NCI-H1417 treated with DMSO at 0.1 percent for 48 hours (cell line): ENCODE data around the gene RIMKLA.

Source experiments
- DNase-seq: peaks from one replicate; lab custom pipeline; 2025; lab: John Stamatoyannopoulos, UW

The RIMKLA gene, protein sequence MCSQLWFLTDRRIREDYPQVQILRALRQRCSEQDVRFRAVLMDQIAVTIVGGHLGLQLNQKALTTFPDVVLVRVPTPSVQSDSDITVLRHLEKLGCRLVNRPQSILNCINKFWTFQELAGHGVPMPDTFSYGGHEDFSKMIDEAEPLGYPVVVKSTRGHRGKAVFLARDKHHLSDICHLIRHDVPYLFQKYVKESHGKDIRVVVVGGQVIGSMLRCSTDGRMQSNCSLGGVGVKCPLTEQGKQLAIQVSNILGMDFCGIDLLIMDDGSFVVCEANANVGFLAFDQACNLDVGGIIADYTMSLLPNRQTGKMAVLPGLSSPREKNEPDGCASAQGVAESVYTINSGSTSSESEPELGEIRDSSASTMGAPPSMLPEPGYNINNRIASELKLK

DNA sequence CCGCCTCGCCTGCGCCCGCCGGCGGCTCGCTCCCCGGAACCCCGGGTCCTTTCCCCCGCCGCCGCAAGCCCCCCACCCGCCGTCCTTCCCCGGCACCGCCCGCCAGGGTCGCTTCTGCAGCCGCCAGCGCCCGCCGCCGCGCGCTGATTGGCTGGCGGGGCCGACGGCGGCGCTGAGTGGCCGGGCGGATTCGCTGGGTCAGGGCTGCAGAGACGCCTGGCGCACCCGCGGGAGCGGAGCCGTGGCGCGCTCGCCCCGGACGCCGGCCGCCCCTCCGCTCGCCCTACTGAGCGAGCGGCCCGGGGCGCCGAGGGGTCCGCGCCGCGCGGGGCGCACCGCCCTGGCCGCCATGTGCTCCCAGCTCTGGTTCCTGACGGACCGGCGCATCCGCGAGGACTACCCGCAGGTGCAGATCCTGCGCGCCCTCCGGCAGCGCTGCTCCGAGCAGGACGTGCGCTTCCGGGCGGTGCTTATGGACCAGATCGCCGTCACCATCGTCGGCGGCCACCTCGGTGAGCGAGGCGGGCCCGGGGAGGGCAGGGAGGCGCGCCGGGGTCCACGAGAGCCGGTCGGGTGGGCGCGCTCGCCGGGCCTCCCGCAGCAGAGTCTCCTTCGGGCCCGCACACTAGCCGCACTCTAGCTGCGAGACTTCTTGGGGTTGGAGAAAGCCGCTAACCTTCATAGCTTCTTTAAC is at the start of gene RIMKLA:
Gene RIMKLA, plus strand, starts transcription at position 207 of the 694 bp plus-strand sequence. Its CDS starts 143 bp downstream, at position 350.
- no peak for DNase-seq

DNA sequence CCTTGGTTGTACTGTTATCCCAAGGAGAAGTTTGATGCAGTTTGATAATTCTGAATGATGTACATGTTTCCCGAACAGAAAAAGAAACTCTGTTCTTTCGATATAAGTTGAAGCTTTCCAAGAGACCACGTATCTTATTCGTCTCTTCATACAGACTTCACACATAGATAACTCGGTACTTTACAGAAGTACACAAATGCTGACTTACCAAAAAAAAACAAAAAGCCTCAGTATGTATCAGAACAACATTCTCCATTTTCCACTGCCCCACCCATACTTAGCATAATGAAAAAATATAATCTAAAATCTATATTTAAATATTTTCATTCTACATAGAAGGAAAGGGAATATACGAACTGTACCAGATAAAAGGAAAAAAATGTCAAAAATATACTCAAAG is 47.7 kb upstream of the RIMKLA start:
- DNase-seq, result no peak

DNA sequence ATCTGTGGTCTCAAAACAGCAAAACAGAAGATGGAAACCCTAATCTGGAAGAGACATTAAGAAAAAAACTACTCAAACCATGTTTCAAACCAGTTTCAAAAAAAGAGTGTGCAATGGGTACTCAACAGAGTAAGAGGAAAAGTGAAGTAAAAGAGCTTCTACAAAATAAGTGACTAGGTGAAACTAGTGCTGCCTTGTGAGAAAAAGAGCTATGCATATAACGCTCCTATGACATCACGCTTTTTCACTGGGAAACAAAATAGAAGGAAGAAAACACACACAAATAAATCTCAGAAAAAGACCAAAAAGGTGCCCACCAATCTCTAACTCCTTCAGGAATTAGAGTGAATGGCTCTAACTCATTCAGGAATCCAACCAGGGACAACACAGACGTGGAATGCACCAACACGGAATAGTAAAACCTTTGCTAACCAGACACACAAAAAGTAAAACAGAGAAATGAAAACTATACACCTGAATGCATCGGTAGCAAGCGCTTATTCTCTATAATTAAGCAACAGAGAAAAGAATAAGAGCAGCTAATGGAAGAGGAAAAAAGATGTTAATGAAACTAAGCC is 46.8 kb upstream of the RIMKLA start:
- no peak for DNase-seq

DNA sequence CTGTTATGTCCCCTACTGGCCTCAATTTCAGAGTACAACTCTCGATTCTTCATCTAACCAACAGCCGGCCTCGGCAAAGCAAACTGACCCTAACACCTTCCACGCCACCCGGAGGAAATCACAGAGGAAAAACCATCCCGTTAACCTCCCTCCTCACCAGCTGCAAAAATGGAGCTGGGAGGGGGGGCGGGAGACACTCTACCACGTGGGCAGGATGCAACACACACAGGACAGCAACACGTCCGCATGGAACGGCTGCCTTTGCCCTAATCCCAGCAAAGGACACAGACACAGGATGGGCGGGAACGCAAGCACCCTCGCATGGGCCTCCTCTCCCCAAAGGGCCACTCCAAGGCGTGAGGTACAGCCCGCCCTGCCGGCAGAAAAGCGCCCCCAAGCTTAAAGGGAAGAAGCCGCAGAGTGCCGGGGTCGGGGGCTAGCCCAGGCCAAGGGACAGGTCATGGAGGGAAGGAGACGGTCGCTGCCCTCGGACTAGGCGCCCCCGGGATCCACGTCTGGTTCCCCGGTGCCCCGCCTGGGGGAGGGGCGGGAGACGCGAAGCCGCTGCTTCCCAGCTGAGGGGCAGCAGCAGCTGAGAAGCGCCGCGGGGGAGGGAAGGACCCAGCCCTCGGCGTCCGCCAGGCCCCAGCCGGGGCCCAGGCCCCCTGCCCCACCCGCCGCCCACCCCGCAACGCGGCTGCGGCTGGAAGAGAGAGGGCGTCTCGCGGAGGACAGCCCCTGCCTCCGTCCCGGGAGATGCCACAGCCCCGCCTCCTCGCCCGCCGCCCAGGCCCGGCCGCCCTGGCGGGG is 46.1 kb upstream of the RIMKLA start:
- DNase-seq, result no peak

DNA sequence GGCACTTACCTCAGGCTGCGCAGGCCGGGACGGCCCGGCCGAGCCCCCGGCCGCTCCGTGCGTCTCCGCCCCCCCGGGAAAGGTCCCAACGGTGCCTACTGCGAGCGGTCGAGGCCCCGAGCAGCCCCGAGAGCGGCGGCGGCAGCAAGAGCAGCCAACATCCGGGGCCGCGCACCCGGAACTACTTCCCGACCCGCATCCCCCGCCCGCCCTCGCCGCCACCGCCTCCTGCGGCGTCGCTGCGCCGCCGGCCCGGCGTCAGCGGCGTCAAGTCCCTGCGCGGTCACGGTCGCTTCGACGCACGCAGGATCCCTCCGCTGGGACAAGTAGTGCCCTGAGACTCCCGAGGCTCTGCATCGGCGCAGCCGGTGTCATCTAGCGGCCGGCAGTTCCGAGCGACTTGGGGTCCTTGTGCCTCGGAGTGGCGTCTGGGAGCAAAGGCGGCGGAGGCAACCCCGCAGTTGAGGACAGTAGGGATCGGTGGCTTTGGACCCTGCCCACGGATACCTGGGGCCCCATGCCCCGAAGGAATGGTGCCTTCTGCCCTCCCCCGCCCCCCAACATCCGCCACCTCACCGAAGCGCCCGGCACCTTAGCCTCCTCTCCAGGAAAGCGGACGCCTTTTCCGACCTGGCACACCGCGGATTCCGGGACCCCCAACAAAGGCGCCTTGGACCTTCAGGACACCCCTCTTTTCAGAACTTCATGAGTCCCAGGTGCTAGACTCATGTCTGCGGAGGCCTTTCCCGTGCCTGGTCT is 45.4 kb upstream of the RIMKLA start, which contains the start of gene FOXJ3:
Gene FOXJ3, minus strand, starts transcription at position 186 of the 759 bp plus-strand sequence. CDS start 24,142 bp downstream, outside the sequence.
- DNase-seq, result peak; percentile 51

DNA sequence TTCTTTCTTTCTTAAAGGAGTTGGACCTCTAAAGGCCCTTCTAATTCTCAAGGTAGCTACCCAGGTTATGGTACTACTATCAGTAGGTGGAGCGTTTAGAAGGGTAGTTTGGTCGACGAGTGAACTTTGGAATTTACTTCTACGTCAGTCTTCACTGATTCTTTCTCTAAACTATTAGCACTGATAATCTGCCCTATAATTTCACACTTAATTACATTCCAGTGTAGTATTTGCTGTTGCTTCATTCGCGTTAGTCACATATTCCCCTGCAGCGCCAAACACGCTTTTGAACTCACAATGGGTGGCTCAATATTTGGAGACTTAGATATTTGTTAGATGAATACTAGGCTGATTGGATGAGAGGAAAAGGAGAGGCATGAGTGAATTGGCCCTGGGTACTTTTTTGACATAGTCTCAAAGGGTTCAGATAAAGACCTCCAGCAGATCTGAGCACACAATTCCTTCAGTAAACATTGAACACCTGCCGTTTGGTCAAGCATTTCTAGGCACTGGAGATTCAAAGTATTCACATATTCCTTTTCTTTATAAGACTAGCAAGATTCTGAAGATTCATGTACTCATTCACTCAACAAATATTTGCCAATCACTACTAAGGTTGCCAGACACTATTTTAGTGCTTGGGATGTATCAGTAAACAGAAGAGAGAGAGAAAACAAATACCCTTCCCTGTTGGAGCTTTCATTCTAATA is 44.6 kb upstream of the RIMKLA start:
- peak; percentile 81 for DNase-seq

DNA sequence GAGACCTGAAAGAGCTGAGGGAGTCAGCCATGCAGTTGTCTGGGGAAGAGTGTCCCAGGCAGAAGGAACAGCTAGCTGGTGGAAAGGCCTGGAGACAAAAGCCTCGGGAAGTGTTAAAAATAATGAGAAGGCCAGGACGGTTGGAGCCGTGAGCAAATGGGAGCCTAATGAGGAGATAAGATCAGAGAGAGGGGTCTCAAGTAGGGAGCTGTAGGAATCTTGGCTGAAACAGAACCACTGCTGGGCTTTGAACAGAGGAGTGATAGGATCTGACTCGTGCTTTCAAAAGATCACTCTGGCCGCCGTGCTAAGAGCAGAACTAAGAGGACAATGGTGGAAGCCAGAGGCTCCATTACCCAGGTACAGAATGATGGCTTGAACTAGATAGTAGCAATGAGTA is 43.6 kb upstream of the RIMKLA start:
- no peak for DNase-seq

DNA sequence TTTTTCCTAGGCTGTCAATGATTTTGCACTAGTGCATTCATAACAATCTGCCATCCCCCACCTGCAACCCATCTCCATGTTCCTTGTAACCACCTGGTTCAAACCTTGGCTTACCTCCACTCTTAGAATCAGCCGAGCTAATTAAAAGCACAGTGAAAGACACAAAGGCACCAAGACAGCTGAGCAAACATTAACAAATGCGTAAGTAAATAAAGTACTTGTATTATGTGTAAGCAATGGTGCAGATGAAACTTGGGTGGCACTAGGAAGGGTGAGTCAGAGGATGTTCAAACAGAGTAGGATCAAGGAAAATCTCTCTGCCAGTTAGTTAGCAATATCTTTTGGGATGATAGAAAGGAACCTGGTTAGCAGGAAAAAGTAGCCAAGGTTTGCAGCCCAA is 40.5 kb upstream of the RIMKLA start:
- DNase-seq, result peak; percentile 99

DNA sequence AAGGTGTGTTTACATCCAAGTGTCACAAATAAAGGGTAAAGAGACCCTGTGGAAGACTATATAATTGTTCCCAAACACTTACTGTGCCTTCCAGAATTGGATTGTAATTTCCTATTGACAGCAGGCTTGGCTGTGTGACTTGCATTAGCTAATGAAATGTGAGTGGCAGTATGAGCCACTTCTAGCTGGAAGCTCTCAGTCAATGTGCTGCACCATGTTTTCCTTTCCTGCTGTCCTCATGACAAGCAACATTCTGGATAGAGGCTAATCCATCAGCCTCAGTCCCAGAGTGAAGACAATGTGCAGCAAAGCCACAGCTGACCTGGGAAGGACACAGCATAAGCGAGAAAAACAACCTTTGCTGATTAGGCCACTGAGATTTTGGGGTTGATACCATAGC is 39.7 kb upstream of the RIMKLA start:
- peak; percentile 59 for DNase-seq

DNA sequence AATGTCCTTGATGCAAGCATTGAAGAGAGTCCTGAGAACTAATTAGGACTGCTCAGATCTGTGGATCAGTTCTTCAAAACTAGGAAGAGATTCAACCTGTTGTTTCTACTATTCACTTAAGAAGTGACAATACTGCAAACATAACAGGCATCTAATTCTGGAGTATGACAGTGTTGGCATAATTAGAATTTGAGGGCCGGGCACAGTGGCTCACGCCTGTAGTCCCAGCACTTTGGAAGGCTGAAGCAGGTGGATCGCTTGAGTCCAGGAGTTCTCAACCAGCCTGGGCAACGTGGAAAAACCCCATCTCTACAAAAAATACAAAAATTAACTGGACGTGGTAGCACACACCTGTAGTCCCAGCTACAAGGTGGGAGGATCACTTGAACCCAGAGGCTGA is 37.5 kb upstream of the RIMKLA start:
- DNase-seq, result no peak

DNA sequence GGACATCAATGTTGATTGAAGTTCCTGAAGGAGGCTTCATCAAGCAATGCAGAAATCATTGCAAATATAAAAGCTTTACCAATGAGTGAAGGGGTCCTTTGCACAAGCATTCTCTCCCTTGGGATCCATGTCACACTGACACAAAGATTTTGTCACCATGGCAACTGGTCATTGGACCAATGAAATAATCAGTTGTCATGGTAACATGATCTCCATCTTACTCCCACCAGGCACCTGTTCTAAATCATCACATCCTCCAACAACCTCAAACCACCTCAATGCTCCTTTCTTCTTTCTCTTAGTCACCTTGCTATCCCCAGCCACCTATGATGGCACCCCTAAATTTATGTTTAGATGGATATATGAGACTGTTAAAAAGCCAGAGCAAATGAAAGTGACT is 32.1 kb upstream of the RIMKLA start:
- DNase-seq, result no peak

DNA sequence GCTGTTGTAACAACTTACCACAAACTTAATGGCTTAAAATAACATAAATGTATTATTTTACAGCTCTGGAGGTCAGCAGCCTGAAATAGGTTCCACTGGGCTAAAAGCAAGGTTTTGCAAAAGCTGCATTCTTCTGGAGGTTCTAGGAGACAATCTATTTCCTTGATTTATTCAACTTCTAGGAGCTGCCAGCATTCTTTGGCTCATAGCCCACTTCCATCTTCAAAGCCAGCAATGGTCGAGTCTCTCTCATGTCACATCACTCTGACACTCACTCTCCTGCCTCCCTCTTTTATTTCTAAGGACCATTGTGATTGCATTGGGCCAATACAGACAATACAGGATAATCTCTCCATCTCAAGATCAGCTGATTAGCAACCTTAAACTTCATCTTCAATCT is 30.5 kb upstream of the RIMKLA start:
- DNase-seq, result no peak

DNA sequence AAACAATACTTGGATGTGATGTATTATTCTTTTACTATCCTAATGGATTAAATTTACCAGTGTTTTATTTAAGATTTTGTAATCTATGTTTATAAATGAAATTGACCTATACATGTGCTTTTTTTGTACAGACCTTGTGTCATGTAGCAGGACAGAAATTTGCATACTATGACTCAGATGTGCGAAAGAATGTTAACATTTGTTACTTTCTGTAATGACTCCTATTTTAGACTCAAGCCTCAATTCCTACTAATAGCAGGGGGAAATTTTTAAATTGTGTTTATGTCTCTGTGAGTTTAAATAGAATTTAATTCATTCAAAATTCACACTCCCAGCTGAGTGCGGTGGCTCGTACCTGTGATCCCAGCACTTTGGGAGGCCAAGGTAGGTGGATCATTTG is 21.8 kb upstream of the RIMKLA start:
- DNase-seq, result no peak

DNA sequence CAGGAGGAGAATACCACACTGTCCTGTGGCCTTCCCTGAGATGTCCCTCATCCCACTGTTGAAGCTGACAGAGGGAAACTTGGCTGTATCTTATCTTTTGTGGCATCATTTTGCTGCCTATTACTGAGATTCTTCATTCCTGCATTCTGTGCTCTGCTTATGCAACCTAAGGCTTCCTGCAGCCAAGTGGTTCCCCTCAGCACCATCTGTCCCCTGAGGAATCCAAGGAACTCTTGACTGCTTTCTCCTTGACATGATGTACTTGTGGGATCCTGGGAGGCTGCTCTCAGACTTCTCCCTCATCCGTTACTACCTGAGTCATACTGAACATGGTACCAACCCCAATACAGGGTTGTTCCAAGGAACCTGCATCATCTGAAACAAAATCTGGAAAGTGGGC is 21.1 kb upstream of the RIMKLA start:
- DNase-seq, result no peak

DNA sequence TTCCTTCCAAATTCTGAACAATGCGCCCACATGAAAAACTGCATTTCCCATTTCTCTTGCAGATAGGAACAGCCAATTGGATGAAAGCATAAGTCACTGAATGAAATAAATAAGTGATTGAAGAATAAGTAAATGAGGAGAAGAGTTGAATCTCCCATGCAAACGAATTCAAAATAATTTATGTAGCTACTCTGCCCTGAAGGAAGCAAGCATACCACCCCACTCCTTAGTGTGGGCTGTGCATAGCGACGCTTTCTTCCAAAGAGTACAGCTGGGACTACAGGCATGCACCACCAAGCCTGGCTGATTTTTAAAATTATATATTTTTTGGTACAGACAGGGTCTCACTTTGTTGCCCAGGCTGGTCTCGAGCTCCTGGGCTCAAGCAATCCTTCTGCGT is 16.5 kb upstream of the RIMKLA start:
- DNase-seq, result no peak

DNA sequence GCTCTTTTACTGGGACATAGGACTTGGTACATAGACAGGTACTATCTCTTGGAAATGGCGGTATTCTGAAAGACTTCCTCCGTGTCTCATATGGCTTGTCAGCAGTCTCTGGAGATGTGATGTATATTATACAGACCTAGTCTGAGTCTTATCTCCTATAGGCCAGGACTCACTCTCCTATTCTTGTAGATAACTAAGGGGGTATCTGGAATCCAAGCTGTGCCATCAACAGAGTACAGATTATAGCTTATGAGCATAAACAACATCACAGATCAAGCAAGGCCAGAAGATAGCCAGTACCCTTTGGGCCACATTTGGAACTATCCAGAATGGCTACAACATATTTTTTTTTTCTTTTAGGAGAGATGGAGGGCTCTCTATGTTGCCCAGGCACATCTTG is 16.1 kb upstream of the RIMKLA start:
- no peak for DNase-seq

DNA sequence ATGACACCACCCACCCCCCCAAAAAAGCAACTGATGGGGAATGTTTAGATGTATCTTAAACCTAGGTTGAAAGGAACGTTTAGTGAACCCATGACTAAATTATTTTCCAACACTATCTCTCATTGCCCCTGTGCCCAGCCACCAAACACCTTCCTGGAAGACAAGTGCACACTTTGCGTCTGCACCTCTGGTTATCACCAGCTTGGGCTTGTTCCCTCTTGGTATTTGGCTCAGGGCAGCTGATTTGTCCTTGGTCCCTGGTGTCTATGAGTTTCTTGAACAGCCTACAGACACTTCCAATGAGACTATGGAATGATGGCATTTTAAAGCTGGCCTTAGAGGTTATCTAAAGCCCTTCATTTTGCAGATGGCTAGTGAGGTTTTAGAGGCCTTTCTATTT is 15.5 kb upstream of the RIMKLA start:
- no peak for DNase-seq

DNA sequence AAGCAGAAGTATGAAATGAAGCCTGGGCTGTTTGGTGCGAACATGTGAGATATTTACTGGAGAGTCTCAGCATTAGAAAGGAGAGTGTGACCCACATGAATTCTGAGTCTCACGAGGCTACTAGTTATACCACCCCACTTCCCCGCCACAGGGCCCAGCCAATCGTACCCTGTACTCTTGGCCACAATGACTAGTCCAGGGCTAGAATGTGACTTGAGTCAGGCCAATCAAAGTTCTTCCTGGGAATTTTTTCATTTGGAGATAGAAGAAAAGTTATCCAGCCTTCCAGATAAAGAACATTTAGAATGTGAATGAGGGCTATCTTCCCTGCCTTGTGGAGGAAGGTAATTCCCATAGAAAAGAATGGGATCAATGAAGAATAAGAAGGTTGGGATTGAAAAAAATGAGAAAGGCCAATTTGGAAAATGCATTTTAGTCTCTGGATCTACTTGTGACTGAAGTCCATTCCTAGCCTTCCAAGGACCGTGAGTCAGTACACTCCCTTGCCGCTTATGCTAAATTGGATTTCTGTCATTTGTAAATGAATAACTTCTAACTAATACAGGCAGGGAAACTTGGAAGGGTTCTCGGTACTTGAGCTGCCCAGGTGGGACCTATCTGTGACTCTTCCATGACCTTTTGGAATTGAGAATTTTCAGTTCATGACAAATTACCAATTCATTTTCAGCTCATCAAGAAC is 12.3 kb upstream of the RIMKLA start:
- no peak for DNase-seq

DNA sequence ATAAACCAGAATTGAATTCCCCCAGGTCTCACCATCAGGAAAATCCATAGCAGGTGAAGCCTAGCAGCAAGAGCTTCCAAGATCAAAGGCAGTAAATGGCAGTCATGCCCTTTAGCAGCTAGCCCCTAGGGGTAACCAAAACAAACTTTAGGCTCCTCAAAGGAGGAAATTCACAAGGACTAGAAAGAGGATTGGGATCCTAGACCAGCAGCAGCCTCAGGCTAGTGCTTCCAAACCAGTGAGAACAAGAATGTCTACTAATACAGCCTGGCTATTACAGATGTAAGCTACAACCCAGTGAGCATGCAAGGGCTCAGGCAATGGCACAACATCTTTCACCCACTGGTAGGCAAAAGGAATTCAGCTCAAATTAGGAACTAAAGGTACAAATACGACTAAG is 11.1 kb upstream of the RIMKLA start:
- no peak for DNase-seq

DNA sequence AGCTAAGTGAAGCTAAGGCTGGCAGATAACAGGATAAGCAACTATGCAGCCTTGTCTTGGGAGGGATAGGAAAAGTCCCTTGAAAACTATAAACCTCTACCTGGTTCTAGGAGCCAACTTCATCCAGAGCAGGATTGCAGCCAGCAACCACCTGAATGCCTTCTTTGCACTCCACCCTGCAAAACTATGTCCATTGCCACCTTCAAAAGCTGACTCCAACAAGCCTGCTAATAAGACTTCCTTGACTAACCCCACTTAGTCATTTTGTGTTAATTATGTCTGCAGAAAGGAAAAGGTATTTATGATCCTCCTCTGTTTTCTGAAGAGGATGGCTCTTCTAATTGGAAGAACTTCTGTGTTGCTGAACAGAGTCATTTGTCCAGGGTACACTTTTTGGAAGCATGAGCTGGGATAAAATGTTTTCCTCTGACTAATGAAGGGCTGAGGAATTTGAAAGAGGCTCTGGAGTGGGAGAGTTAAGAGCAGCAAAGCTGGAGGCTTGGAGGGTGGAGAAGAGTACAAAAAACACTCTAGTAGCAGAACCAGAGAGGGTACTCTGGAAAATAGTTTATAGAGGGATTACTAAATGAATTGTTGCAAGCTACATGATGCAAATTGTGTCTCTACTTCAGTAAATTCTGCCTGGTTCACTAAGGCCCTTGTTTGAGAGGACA is 9.6 kb upstream of the RIMKLA start:
- DNase-seq, result no peak
